ENCODE results near the gene LRBA. TPM values are rescaled to one million over a fixed set of nuclear protein-coding genes. Genes with fewer than 3 reads are reported as not detected.

The LRBA gene
- total RNA-seq, 1 experiment from 2014 or later: 77.4 TPM

DNA sequence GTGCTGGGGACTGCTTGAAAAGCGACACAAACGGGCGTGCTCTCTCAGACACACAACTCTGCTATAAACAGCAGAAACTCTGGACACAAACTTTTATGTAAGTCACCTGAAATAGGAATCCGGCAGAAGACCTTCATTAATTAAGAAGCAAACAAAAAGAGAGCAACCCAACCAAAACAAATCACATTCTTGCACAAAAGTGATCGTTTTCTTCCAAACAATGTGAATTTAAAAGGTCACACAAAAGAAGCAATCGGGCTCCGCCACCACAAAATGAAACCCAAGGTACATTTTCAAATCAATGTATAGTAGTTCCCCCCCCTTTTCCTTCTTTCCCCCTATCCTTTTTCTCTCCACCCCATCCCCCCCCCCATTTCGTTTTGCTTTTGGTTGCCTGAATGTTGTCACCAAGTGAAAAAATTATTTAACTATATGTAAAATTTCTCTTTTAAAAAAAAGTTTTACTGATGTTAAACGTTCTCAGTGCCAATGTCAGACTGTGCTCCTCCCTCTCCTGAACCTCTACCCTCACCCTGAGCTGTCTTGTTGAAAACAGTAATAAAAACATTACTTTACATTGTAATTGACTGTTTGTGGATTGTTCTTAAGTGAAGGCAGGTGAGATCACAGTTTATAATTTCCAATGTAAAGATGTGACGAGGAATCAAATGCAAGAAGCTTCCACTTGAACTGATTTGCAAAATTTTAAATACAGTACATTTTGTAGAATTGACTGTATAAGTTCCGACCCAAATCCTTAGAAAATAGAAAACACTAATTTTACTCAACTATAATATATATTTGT, 430.8 kb downstream of the LRBA start:
- intact Hi-C loops (cut with micrococcal nuclease; ENCODE audit: unreplicated experiment): no loop called here
- no peaks in the 10 kb centered on the region for H4K20me1 ChIP-seq (ENCODE audit: insufficient read depth)
- no peaks in the 10 kb centered on the region for H3K4me1 ChIP-seq (replicated peaks; ENCODE audit: insufficient read depth)
- ChIA-PET POLR2A (ENCODE audit: unreplicated experiment) (no interaction called here), CTCF (no interaction called here)
- no peaks in the 10 kb centered on the region for H3K9me3 ChIP-seq (ENCODE audit: insufficient read depth, low read depth)
- H3K79me2 ChIP-seq (ENCODE audit: low read depth): no peaks in the 10 kb centered on the region
- no peak for TF ChIP-seq EZH2 (IDR thresholded peaks at IDR 0.05; ENCODE audit: low read depth)
- no TSS peak for BruUV-seq (replicated peaks)
- no peak overlapping the region for H3K4me2 ChIP-seq
- H3K9me2 ChIP-seq (ENCODE audit: insufficient read depth): no peaks in the 10 kb centered on the region
- no peak overlapping the region for H3K4me3 ChIP-seq
- H3F3A ChIP-seq (ENCODE audit: insufficient read depth, low read depth): no peaks in the 10 kb centered on the region
- DNase-seq: no peak
- H3K36me3 ChIP-seq (ENCODE audit: low read depth): no peaks in the 10 kb centered on the region
- H3K27ac ChIP-seq: no peak overlapping the region
- H2AFZ ChIP-seq: no peak overlapping the region
- no peaks in the 10 kb centered on the region for H3K27me3 ChIP-seq (ENCODE audit: insufficient read depth, low read depth)

DNA sequence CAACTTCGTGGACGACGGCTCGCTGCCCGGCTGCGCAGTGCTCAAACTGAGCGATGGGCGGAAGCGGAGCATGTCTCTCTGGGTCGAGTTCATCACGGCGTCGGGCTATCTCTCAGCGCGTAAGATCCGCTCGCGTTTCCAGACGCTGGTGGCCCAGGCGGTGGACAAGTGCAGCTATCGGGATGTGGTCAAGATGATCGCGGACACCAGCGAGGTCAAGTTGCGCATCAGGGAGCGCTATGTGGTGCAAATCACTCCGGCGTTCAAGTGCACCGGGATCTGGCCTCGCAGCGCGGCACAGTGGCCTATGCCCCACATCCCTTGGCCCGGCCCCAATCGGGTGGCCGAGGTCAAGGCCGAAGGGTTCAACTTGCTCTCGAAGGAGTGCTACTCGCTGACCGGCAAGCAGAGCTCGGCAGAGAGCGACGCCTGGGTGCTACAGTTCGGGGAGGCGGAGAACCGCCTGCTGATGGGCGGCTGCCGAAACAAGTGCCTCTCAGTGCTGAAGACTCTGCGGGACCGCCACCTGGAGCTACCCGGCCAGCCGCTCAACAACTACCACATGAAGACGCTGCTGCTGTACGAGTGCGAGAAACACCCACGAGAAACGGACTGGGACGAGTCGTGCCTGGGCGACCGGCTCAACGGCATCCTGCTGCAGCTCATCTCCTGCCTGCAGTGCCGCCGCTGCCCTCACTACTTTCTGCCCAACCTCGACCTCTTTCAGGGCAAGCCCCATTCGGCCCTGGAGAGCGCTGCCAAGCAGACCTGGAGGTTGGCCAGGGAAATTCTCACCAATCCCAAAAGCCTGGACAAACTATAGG, 431.6 kb downstream of the LRBA start:
- no peaks in the 10 kb centered on the region for H3K79me2 ChIP-seq (ENCODE audit: low read depth)
- no peaks in the 10 kb centered on the region for H3F3A ChIP-seq (ENCODE audit: insufficient read depth, low read depth)
- TF ChIP-seq EZH2 (IDR thresholded peaks at IDR 0.05; ENCODE audit: low read depth): no peak
- no peaks in the 10 kb centered on the region for H4K20me1 ChIP-seq (ENCODE audit: insufficient read depth)
- H3K9me3 ChIP-seq (ENCODE audit: insufficient read depth, low read depth): no peaks in the 10 kb centered on the region
- DNase-seq: no peak
- H3K9me2 ChIP-seq (ENCODE audit: insufficient read depth): no peaks in the 10 kb centered on the region
- H3K4me2 ChIP-seq: no peak overlapping the region
- H3K27ac ChIP-seq: no peak overlapping the region
- no peaks in the 10 kb centered on the region for H3K4me1 ChIP-seq (replicated peaks; ENCODE audit: insufficient read depth)
- no peaks in the 10 kb centered on the region for H3K36me3 ChIP-seq (ENCODE audit: low read depth)
- ChIA-PET POLR2A (ENCODE audit: unreplicated experiment) (no interaction called here), CTCF (no interaction called here)
- intact Hi-C loops (cut with micrococcal nuclease; ENCODE audit: unreplicated experiment): no loop called here
- no TSS peak for BruUV-seq (replicated peaks)
- no peak overlapping the region for H2AFZ ChIP-seq
- no peaks in the 10 kb centered on the region for H3K27me3 ChIP-seq (ENCODE audit: insufficient read depth, low read depth)
- no peak overlapping the region for H3K4me3 ChIP-seq

DNA sequence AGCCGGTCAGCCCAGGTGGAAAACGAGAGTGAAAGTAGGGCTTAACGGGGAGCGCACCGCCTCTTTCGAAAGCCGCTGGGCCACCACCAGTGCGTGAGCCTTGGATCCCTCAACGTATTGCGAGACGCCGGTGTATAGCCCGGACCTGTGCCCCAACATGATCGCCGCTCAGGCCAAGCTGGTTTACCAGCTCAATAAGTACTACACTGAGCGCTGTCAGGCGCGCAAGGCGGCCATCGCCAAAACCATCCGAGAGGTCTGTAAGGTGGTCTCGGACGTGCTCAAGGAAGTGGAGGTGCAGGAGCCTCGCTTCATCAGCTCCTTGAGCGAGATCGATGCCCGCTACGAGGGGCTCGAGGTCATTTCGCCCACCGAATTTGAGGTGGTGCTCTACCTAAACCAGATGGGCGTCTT, 432.2 kb downstream of the LRBA start:
- H3K4me2 ChIP-seq: no peak overlapping the region
- no peaks in the 10 kb centered on the region for H3K9me3 ChIP-seq (ENCODE audit: insufficient read depth, low read depth)
- DNase-seq: no peak
- H2AFZ ChIP-seq: no peak overlapping the region
- BruUV-seq (replicated peaks): no TSS peak
- H3K9me2 ChIP-seq (ENCODE audit: insufficient read depth): no peaks in the 10 kb centered on the region
- H3K4me3 ChIP-seq: no peak overlapping the region
- H3K36me3 ChIP-seq (ENCODE audit: low read depth): no peaks in the 10 kb centered on the region
- no peak overlapping the region for H3K27ac ChIP-seq
- H4K20me1 ChIP-seq (ENCODE audit: insufficient read depth): no peaks in the 10 kb centered on the region
- no peaks in the 10 kb centered on the region for H3K4me1 ChIP-seq (replicated peaks; ENCODE audit: insufficient read depth)
- CTCF ChIA-PET: no interaction called here
- no peaks in the 10 kb centered on the region for H3K27me3 ChIP-seq (ENCODE audit: insufficient read depth, low read depth)
- POLR2A ChIA-PET (ENCODE audit: unreplicated experiment): no interaction called here
- no peaks in the 10 kb centered on the region for H3K79me2 ChIP-seq (ENCODE audit: low read depth)
- intact Hi-C loops (cut with micrococcal nuclease; ENCODE audit: unreplicated experiment): no loop called here
- TF ChIP-seq EZH2 (IDR thresholded peaks at IDR 0.05; ENCODE audit: low read depth): no peak
- TF ChIP-seq, protein P1, sequence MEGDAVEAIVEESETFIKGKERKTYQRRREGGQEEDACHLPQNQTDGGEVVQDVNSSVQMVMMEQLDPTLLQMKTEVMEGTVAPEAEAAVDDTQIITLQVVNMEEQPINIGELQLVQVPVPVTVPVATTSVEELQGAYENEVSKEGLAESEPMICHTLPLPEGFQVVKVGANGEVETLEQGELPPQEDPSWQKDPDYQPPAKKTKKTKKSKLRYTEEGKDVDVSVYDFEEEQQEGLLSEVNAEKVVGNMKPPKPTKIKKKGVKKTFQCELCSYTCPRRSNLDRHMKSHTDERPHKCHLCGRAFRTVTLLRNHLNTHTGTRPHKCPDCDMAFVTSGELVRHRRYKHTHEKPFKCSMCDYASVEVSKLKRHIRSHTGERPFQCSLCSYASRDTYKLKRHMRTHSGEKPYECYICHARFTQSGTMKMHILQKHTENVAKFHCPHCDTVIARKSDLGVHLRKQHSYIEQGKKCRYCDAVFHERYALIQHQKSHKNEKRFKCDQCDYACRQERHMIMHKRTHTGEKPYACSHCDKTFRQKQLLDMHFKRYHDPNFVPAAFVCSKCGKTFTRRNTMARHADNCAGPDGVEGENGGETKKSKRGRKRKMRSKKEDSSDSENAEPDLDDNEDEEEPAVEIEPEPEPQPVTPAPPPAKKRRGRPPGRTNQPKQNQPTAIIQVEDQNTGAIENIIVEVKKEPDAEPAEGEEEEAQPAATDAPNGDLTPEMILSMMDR (conservative IDR thresholded peaks at IDR 0.05): no peak
- no peaks in the 10 kb centered on the region for H3F3A ChIP-seq (ENCODE audit: insufficient read depth, low read depth)

DNA sequence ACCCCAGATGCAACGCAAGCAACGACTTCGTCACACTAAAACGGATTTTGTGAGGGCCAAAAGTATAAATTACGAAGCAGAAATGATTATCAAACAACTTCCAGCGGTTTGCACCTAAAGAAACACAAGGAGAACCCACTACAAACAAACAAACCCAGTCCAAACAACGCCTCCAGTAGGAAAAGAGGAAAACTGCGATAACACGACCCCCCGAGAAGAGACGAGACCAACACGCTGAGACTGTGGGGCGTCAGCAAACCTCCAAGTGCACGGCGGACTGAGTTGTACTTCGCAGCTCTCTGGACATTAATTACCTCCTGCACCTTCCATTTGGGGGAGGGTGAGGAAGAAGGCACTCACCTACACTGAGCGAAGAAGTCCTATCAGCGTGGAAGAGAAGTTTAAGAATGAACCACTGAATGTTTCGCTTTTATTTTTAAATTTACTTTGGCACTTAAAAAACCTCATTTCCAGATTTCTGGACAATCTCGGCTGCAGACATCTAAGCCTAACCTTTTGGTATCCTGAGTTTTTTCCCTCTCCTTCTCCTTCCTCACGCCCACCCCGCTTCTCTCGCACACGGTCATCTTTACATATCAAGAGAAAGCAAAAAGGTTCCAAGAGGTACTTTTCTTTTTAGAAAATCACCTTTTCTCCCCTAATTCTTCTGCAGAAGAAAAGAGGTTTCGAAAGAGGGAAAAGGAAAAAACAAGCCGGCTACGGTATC, 432.8 kb downstream of the LRBA start, which contains the start of gene MAB21L2:
Gene MAB21L2, plus strand, starts transcription at position 6 of the 727 bp plus-strand sequence. CDS start 879 bp downstream, outside the sequence.
- no TSS peak for BruUV-seq (replicated peaks)
- H3K27me3 ChIP-seq (ENCODE audit: insufficient read depth, low read depth): no peaks in the 10 kb centered on the region
- no peak for DNase-seq
- no peaks in the 10 kb centered on the region for H3K9me3 ChIP-seq (ENCODE audit: insufficient read depth, low read depth)
- CTCF ChIA-PET: no interaction called here
- H3K9me2 ChIP-seq (ENCODE audit: insufficient read depth): no peaks in the 10 kb centered on the region
- POLR2A ChIA-PET (ENCODE audit: unreplicated experiment): no interaction called here
- no peak within 1 kb of the TSS for H3K4me2 ChIP-seq
- H3K36me3 ChIP-seq (ENCODE audit: low read depth): no peaks in the 10 kb centered on the region
- no peak within 1 kb of the TSS for H2AFZ ChIP-seq
- no peaks in the 10 kb centered on the region for H3F3A ChIP-seq (ENCODE audit: insufficient read depth, low read depth)
- H4K20me1 ChIP-seq (ENCODE audit: insufficient read depth): no peaks in the 10 kb centered on the region
- H3K4me1 ChIP-seq (replicated peaks; ENCODE audit: insufficient read depth): no peaks in the 10 kb centered on the region
- no peak within 1 kb of the TSS for H3K4me3 ChIP-seq
- no peak within 1 kb of the TSS for H3K27ac ChIP-seq
- intact Hi-C loops (cut with micrococcal nuclease; ENCODE audit: unreplicated experiment): no loop called here
- TF ChIP-seq EZH2 (IDR thresholded peaks at IDR 0.05; ENCODE audit: low read depth): no peak
- TF ChIP-seq, protein P1 (conservative IDR thresholded peaks at IDR 0.05): no peak
- H3K79me2 ChIP-seq (ENCODE audit: low read depth): no peaks in the 10 kb centered on the region

All from PC-9 (cell line).